GM23338 (cell line): ENCODE results near the gene NOP16. TPM values are rescaled to one million over a fixed set of nuclear protein-coding genes. Genes with fewer than 3 reads are reported as not detected.

Source experiments
- ATAC-seq: fragments of 200-7000 bp; cut with Tn5 transposase; 3 replicates; pipeline ENCODE4 v1.9.1; 2020
- DNase-seq: peaks from one replicate; pipeline ENCODE4 v3.0.0-alpha.2; 2015; ENCODE audit warnings: low spot score
- H2AFZ ChIP-seq: fragments of 200-600 bp; sonication (generic); 2 replicates; pipeline ENCODE4 v1.8.0; 2016; ENCODE audit warnings: antibody characterized with exemption, mild to moderate bottlenecking, moderate library complexity
- H3F3A ChIP-seq: fragments of 200-600 bp; sonication (generic); replicated peaks from 2 replicates; pipeline ENCODE4 v1.8.0; 2017; ENCODE audit warnings: antibody characterized with exemption, mixed run types, low read depth
- H3K27ac ChIP-seq: fragments of 200-600 bp; sonication (generic); 2 replicates; pipeline ENCODE4 v1.6.1; 2016; ENCODE audit warnings: low read depth
- H3K27me3 ChIP-seq: fragments of 200-600 bp; sonication (generic); 2 replicates; pipeline ENCODE4 v1.8.0; 2016; ENCODE audit warnings: mild to moderate bottlenecking, mixed run types, moderate library complexity; ENCODE audit not compliant: insufficient read depth
- H3K36me3 ChIP-seq: fragments of 200-600 bp; sonication (generic); 2 replicates; pipeline ENCODE4 v1.8.0; 2016; ENCODE audit warnings: mild to moderate bottlenecking; ENCODE audit not compliant: insufficient read depth
- H3K4me1 ChIP-seq: fragments of 200-600 bp; sonication (generic); 2 replicates; pipeline ENCODE4 v1.8.0; 2016; ENCODE audit warnings: mild to moderate bottlenecking, moderate library complexity; ENCODE audit not compliant: insufficient read depth
- H3K4me2 ChIP-seq: fragments of 200-600 bp; sonication (generic); 2 replicates; pipeline ENCODE4 v1.7.1; 2017; ENCODE audit warnings: mixed run types
- H3K4me3 ChIP-seq: fragments of 200-600 bp; sonication (generic); 2 replicates; pipeline ENCODE4 v1.6.1; 2016; ENCODE audit warnings: mixed run types
- H3K79me2 ChIP-seq: fragments of 200-600 bp; sonication (generic); replicated peaks from 2 replicates; pipeline ENCODE4 v1.8.0; 2017; ENCODE audit warnings: mild to moderate bottlenecking; ENCODE audit not compliant: insufficient read depth
- H3K9me2 ChIP-seq: fragments of 200-600 bp; sonication (generic); 2 replicates; pipeline ENCODE4 v1.8.0; 2017; ENCODE audit not compliant: insufficient read depth
- H4K20me1 ChIP-seq: fragments of 200-600 bp; sonication (generic); replicated peaks from 2 replicates; pipeline ENCODE4 v1.8.0; 2017; ENCODE audit warnings: mild to moderate bottlenecking; ENCODE audit not compliant: insufficient read depth
- H3K27ac Mint-ChIP-seq: 2 replicates; pipeline ENCODE4 v1.8.0; 2020; ENCODE audit warnings: inconsistent platforms, mild to moderate bottlenecking, moderate library complexity, mixed read lengths
- H3K27me3 Mint-ChIP-seq: 3 replicates; pipeline ENCODE4 v1.8.0; 2022; ENCODE audit warnings: low read depth, mild to moderate bottlenecking, moderate library complexity, mixed read lengths, inconsistent platforms; ENCODE audit not compliant: insufficient read depth, poor library complexity
- H3K36me3 Mint-ChIP-seq: 3 replicates; pipeline ENCODE4 v1.8.0; 2021; ENCODE audit warnings: low read depth, mild to moderate bottlenecking, inconsistent platforms, moderate library complexity, mixed read lengths
- H3K4me1 Mint-ChIP-seq: 3 replicates; pipeline ENCODE4 v1.8.0; 2020; ENCODE audit warnings: mild to moderate bottlenecking, inconsistent platforms, mixed read lengths
- H3K4me3 Mint-ChIP-seq: 3 replicates; pipeline ENCODE4 v1.8.0; 2021; ENCODE audit warnings: moderate library complexity, mild to moderate bottlenecking, inconsistent platforms, mixed read lengths
- H3K9me3 Mint-ChIP-seq: 3 replicates; pipeline ENCODE4 v1.8.0; 2020; ENCODE audit warnings: moderate library complexity, mild to moderate bottlenecking, inconsistent platforms, mixed read lengths
- CREB1 ChIP-seq: fragments of 250-450 bp; sonication (Bioruptor Pico); IDR thresholded peaks from 2 replicates; pipeline ENCODE4 v1.5.0; 2020; ENCODE audit warnings: low read depth, mild to moderate bottlenecking, moderate library complexity
- CTCF ChIP-seq, 2 experiments: fragments of 200-600 bp in 1 of 2; sonication (generic) in 1 of 2; conservative IDR thresholded peaks; 2 replicates each; pipeline versions ENCODE4 v1.5.1 to v1.6.1; 2016 to 2017; ENCODE audit warnings: antibody characterized with exemption in 2 of 2, low read depth in 2 of 2, mild to moderate bottlenecking in 2 of 2, moderate library complexity in 1 of 2
- EZH2 ChIP-seq: fragments of 200-600 bp; sonication (generic); IDR thresholded peaks from one replicate; pipeline ENCODE4 v1.8.0; 2017; ENCODE audit warnings: antibody characterized with exemption, mild to moderate bottlenecking, low read depth; ENCODE audit not compliant: unreplicated experiment
- EZH2phosphoT487 ChIP-seq: fragments of 200-600 bp; sonication (generic); IDR thresholded peaks from one replicate; pipeline ENCODE4 v1.8.1; 2018; ENCODE audit warnings: antibody characterized with exemption; ENCODE audit not compliant: unreplicated experiment
- JUNB ChIP-seq: IDR thresholded peaks from one replicate; pipeline ENCODE4 v1.6.1; 2016; ENCODE audit warnings: antibody characterized with exemption; ENCODE audit not compliant: unreplicated experiment
- NANOG ChIP-seq: IDR thresholded peaks from 2 replicates; pipeline ENCODE4 v1.6.1; 2016; ENCODE audit warnings: antibody characterized with exemption, borderline replicate concordance
- POLR2AphosphoS5 ChIP-seq: IDR thresholded peaks from 2 replicates; pipeline ENCODE4 v1.6.1; 2016; ENCODE audit warnings: antibody characterized with exemption, low read depth
- STAT1 ChIP-seq: IDR thresholded peaks from one replicate; pipeline ENCODE4 v1.6.1; 2016; ENCODE audit warnings: antibody characterized with exemption; ENCODE audit not compliant: unreplicated experiment
- ZNF114 ChIP-seq: fragments of 250-450 bp; sonication (Bioruptor Pico); IDR thresholded peaks from 2 replicates; pipeline ENCODE4 v1.5.0; 2020; ENCODE audit warnings: mild to moderate bottlenecking, moderate library complexity
- ZNF331 ChIP-seq: fragments of 250-450 bp; sonication (Bioruptor Pico); IDR thresholded peaks from 2 replicates; pipeline ENCODE4 v1.5.0; 2020; ENCODE audit warnings: low read depth, mild to moderate bottlenecking, moderate library complexity
- polyA plus RNA-seq: library from polyadenylated mRNA; unstranded; fragments of >200 nt; fragmentation: Nextera tagmentation; extraction: Ambion mirVana; gene quantifications from 2 replicates; pipeline ENCODE4 v1.2.1, GENCODE V29; 2016
- total RNA-seq: library from RNA; depleted of rRNA; stranded (reverse); fragments of >200 nt; shearing (Covaris generic); gene quantifications from 2 replicates; pipeline ENCODE4 v1.2.3, GENCODE V29; 2014
- TF ChIP-seq, protein P1 (sequence below): fragments of 250-450 bp; sonication (Bioruptor Pico); IDR thresholded peaks from 2 replicates; pipeline ENCODE4 v1.5.0; 2020; ENCODE audit warnings: mild to moderate bottlenecking, moderate library complexity
- TF ChIP-seq, protein P2 (sequence below): IDR thresholded peaks from 2 replicates; pipeline ENCODE4 v1.6.1; 2016; ENCODE audit warnings: antibody characterized with exemption
- TF ChIP-seq, protein P3 (sequence below): IDR thresholded peaks from one replicate; pipeline ENCODE4 v1.6.1; 2018; ENCODE audit warnings: antibody characterized with exemption; ENCODE audit not compliant: unreplicated experiment

Gene NOP16
- total and polyA plus RNA-seq, 2 experiments from 2014 or later, result 43.4 to 181 TPM

GRCh38 chr5:176359658-176360057 lies 28.7 kb downstream of the NOP16 start:
- Histone ChIP-seq H3K4me1 (no peaks in the 10 kb centered on the region; the same call in 1 of the 2 replicates), H2AFZ (no peak overlapping the region), H3K27ac (no peak overlapping the region), H3K9me2 (no peaks in the 10 kb centered on the region), H3K79me2 (peaks cover 64% of the 10 kb centered on the region), H3K4me3 (no peak overlapping the region; the same call in 1 of the 2 replicates), H4K20me1 (peaks cover 26% of the 10 kb centered on the region), H3F3A (no peaks in the 10 kb centered on the region), H3K4me2 (no peak overlapping the region), H3K36me3 (peaks cover 14% of the 10 kb centered on the region), H3K27me3 (peaks cover 27% of the 10 kb centered on the region)
- peaks cover 6% of the 10 kb centered on the region for H3K4me1 Mint-ChIP-seq
- TF ChIP-seq NANOG, result no peak
- TF ChIP-seq, protein P1, sequence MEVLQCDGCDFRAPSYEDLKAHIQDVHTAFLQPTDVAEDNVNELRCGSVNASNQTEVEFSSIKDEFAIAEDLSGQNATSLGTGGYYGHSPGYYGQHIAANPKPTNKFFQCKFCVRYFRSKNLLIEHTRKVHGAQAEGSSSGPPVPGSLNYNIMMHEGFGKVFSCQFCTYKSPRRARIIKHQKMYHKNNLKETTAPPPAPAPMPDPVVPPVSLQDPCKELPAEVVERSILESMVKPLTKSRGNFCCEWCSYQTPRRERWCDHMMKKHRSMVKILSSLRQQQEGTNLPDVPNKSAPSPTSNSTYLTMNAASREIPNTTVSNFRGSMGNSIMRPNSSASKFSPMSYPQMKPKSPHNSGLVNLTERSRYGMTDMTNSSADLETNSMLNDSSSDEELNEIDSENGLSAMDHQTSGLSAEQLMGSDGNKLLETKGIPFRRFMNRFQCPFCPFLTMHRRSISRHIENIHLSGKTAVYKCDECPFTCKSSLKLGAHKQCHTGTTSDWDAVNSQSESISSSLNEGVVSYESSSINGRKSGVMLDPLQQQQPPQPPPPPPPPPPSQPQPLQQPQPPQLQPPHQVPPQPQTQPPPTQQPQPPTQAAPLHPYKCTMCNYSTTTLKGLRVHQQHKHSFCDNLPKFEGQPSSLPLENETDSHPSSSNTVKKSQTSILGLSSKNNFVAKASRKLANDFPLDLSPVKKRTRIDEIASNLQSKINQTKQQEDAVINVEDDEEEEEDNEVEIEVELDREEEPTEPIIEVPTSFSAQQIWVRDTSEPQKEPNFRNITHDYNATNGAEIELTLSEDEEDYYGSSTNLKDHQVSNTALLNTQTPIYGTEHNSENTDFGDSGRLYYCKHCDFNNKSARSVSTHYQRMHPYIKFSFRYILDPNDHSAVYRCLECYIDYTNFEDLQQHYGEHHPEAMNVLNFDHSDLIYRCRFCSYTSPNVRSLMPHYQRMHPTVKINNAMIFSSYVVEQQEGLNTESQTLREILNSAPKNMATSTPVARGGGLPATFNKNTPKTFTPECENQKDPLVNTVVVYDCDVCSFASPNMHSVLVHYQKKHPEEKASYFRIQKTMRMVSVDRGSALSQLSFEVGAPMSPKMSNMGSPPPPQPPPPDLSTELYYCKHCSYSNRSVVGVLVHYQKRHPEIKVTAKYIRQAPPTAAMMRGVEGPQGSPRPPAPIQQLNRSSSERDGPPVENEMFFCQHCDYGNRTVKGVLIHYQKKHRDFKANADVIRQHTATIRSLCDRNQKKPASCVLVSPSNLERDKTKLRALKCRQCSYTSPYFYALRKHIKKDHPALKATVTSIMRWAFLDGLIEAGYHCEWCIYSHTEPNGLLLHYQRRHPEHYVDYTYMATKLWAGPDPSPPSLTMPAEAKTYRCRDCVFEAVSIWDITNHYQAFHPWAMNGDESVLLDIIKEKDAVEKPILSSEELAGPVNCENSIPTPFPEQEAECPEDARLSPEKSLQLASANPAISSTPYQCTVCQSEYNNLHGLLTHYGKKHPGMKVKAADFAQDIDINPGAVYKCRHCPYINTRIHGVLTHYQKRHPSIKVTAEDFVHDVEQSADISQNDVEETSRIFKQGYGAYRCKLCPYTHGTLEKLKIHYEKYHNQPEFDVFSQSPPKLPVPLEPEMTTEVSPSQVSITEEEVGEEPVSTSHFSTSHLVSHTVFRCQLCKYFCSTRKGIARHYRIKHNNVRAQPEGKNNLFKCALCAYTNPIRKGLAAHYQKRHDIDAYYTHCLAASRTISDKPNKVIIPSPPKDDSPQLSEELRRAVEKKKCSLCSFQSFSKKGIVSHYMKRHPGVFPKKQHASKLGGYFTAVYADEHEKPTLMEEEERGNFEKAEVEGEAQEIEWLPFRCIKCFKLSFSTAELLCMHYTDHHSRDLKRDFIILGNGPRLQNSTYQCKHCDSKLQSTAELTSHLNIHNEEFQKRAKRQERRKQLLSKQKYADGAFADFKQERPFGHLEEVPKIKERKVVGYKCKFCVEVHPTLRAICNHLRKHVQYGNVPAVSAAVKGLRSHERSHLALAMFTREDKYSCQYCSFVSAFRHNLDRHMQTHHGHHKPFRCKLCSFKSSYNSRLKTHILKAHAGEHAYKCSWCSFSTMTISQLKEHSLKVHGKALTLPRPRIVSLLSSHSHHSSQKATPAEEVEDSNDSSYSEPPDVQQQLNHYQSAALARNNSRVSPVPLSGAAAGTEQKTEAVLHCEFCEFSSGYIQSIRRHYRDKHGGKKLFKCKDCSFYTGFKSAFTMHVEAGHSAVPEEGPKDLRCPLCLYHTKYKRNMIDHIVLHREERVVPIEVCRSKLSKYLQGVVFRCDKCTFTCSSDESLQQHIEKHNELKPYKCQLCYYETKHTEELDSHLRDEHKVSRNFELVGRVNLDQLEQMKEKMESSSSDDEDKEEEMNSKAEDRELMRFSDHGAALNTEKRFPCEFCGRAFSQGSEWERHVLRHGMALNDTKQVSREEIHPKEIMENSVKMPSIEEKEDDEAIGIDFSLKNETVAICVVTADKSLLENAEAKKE (CRISPR knock-in tag), result no peak
- no peak for TF ChIP-seq CREB1
- TF ChIP-seq STAT1, result no peak
- TF ChIP-seq CTCF (conservative IDR thresholded peaks at IDR 0.05; ENCODE audit: low read depth in 2 of 2), result no peak
- TF ChIP-seq JUNB, result no peak
- TF ChIP-seq, protein P2, sequence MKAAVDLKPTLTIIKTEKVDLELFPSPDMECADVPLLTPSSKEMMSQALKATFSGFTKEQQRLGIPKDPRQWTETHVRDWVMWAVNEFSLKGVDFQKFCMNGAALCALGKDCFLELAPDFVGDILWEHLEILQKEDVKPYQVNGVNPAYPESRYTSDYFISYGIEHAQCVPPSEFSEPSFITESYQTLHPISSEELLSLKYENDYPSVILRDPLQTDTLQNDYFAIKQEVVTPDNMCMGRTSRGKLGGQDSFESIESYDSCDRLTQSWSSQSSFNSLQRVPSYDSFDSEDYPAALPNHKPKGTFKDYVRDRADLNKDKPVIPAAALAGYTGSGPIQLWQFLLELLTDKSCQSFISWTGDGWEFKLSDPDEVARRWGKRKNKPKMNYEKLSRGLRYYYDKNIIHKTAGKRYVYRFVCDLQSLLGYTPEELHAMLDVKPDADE, result no peak
- TF ChIP-seq, protein P3, sequence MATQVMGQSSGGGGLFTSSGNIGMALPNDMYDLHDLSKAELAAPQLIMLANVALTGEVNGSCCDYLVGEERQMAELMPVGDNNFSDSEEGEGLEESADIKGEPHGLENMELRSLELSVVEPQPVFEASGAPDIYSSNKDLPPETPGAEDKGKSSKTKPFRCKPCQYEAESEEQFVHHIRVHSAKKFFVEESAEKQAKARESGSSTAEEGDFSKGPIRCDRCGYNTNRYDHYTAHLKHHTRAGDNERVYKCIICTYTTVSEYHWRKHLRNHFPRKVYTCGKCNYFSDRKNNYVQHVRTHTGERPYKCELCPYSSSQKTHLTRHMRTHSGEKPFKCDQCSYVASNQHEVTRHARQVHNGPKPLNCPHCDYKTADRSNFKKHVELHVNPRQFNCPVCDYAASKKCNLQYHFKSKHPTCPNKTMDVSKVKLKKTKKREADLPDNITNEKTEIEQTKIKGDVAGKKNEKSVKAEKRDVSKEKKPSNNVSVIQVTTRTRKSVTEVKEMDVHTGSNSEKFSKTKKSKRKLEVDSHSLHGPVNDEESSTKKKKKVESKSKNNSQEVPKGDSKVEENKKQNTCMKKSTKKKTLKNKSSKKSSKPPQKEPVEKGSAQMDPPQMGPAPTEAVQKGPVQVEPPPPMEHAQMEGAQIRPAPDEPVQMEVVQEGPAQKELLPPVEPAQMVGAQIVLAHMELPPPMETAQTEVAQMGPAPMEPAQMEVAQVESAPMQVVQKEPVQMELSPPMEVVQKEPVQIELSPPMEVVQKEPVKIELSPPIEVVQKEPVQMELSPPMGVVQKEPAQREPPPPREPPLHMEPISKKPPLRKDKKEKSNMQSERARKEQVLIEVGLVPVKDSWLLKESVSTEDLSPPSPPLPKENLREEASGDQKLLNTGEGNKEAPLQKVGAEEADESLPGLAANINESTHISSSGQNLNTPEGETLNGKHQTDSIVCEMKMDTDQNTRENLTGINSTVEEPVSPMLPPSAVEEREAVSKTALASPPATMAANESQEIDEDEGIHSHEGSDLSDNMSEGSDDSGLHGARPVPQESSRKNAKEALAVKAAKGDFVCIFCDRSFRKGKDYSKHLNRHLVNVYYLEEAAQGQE, result no peak
- no peak for TF ChIP-seq ZNF331 (CRISPR knock-in tag)
- no peak for TF ChIP-seq POLR2AphosphoS5
- TF ChIP-seq ZNF114 (CRISPR knock-in tag), result no peak
- TF ChIP-seq EZH2, result no peak
- TF ChIP-seq EZH2phosphoT487, result no peak
- H3K27me3 Mint-ChIP-seq, result peaks cover 28% of the 10 kb centered on the region
- H3K36me3 Mint-ChIP-seq, result peaks cover 34% of the 10 kb centered on the region
- peak overlapping the region; percentile 68 for H3K4me3 Mint-ChIP-seq
- no peak for DNase-seq
- ATAC-seq, result no peak
- no peaks in the 10 kb centered on the region for H3K9me3 Mint-ChIP-seq
- peak overlapping the region; percentile 39; the same call in 1 of the 2 replicates for H3K27ac Mint-ChIP-seq
